ACC112 (cell line): ENCODE data around the gene TRAF3IP3.

ENCODE experiments used
- H2AFZ ChIP-seq: fragments of 200-600 bp; sonication (generic); one replicate; pipeline ENCODE4 v1.6.0; 2017; ENCODE audit warnings: antibody characterized with exemption, low read length; ENCODE audit not compliant: unreplicated experiment
- H3K27ac ChIP-seq: fragments of 200-600 bp; sonication (generic); 2 replicates; pipeline ENCODE4 v1.5.1; 2014; ENCODE audit warnings: low read depth, mild to moderate bottlenecking, antibody characterized with exemption, low read length, moderate library complexity
- H3K27me3 ChIP-seq: fragments of 200-600 bp; sonication (generic); 2 replicates; pipeline ENCODE4 v1.6.1; 2014; ENCODE audit warnings: mild to moderate bottlenecking, antibody characterized with exemption, low read length, moderate library complexity, mixed read lengths; ENCODE audit not compliant: insufficient read depth
- H3K36me3 ChIP-seq: fragments of 200-600 bp; sonication (generic); 2 replicates; pipeline ENCODE4 v1.6.1; 2016; ENCODE audit warnings: mild to moderate bottlenecking, antibody characterized with exemption, low read length, moderate library complexity, mixed read lengths; ENCODE audit not compliant: insufficient read depth
- H3K4me1 ChIP-seq: fragments of 200-600 bp; sonication (generic); one replicate; pipeline ENCODE4 v1.6.1; 2016; ENCODE audit warnings: low read length, mixed read lengths; ENCODE audit not compliant: insufficient read depth, unreplicated experiment, control insufficient read depth
- H3K4me3 ChIP-seq: fragments of 200-600 bp; sonication (generic); 2 replicates; pipeline ENCODE4 v1.5.1; 2014; ENCODE audit warnings: mild to moderate bottlenecking, low read depth, low read length
- H3K79me2 ChIP-seq: fragments of 200-600 bp; sonication (generic); one replicate; pipeline ENCODE4 v1.6.0; 2016; ENCODE audit warnings: low read length; ENCODE audit not compliant: control insufficient read depth, unreplicated experiment, insufficient read depth

TRAF3IP3 gene

DNA sequence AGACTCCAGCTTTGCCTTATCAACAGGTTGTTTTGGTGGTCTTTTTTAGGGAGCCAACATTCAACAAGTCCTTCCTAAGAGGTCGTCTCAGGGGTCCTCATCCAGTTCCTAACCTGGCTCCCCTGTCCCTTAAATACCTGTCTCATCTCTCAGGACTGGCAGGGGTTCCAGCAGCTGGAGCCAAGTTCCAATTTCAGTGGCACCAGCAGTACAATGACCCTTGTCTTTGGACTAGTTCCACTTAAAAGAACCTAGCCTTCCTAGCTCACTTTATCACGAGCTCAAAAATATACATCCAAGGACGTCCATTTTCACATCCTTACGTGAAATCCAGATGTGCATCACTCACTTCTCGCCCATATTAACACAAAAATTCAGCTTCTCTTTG is 18.7 kb upstream of the TRAF3IP3 start:
- no peak overlapping the region for H3K4me3 ChIP-seq
- peaks cover 27% of the 10 kb centered on the region for H3K4me1 ChIP-seq
- no peaks in the 10 kb centered on the region for H3K27me3 ChIP-seq
- H3K36me3 ChIP-seq: no peaks in the 10 kb centered on the region
- H3K27ac ChIP-seq: no peak overlapping the region
- H2AFZ ChIP-seq: no peak overlapping the region
- no peaks in the 10 kb centered on the region for H3K79me2 ChIP-seq

DNA sequence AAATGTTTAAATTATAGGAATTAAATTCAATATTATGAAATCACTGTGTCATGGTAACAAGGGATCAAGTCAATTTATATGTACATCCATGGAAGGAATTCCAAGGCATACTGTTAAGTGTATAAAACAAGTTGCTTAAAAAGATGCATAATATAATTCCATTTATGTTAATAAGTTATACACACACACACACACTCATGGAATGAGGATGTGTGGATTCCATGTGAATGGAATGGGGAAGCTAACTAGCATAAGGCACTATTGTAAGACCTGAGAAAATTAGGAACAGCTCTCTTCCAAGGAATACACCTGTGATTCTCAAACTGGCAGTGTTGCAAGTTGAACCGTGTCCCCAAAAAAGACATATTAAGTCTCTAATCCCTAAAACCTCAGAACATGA is 17.6 kb upstream of the TRAF3IP3 start:
- no peak overlapping the region for H3K27ac ChIP-seq
- H3K27me3 ChIP-seq: no peaks in the 10 kb centered on the region
- H3K4me1 ChIP-seq: peaks cover 28% of the 10 kb centered on the region
- no peak overlapping the region for H3K4me3 ChIP-seq
- no peaks in the 10 kb centered on the region for H3K79me2 ChIP-seq
- H2AFZ ChIP-seq: no peak overlapping the region
- H3K36me3 ChIP-seq: no peaks in the 10 kb centered on the region

GRCh38 chr1:209741193-209741592 is 14.7 kb upstream of the TRAF3IP3 start:
- Histone ChIP-seq H3K4me3 (0 out of 2 replicates have a peak overlapping the region, but pooled peaks have one; percentile 71), H3K79me2 (no peaks in the 10 kb centered on the region), H2AFZ (no peak overlapping the region), H3K27me3 (no peaks in the 10 kb centered on the region), H3K27ac (no peak overlapping the region), H3K36me3 (no peaks in the 10 kb centered on the region), H3K4me1 (peaks cover 20% of the 10 kb centered on the region)

DNA sequence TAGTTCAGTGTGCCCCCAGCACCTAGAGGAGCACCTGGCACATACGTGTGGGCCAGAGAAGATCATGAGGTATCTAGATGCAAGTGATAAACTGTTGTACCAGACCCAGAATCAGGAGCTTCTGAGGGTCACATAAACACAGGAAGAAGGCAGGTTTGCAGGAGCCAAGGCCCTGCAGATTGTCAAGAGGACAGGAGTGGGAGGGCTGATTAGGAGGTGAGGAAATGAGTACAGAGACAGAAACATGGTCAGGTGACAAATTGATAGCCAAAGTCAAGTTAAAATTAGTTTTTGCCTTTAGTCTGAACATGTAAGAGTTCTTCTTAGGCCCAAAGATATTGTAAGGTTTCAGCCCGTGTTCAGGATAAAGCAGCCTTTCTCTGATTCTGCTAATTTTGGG is 14.0 kb upstream of the TRAF3IP3 start:
- peak overlapping the region; percentile 71 for H3K4me3 ChIP-seq
- H3K27me3 ChIP-seq: no peaks in the 10 kb centered on the region
- H3K4me1 ChIP-seq: peaks cover 23% of the 10 kb centered on the region
- H3K27ac ChIP-seq: peak overlapping the region; percentile 74
- H3K79me2 ChIP-seq: no peaks in the 10 kb centered on the region
- peak overlapping the region; percentile 35 for H2AFZ ChIP-seq
- no peaks in the 10 kb centered on the region for H3K36me3 ChIP-seq

DNA sequence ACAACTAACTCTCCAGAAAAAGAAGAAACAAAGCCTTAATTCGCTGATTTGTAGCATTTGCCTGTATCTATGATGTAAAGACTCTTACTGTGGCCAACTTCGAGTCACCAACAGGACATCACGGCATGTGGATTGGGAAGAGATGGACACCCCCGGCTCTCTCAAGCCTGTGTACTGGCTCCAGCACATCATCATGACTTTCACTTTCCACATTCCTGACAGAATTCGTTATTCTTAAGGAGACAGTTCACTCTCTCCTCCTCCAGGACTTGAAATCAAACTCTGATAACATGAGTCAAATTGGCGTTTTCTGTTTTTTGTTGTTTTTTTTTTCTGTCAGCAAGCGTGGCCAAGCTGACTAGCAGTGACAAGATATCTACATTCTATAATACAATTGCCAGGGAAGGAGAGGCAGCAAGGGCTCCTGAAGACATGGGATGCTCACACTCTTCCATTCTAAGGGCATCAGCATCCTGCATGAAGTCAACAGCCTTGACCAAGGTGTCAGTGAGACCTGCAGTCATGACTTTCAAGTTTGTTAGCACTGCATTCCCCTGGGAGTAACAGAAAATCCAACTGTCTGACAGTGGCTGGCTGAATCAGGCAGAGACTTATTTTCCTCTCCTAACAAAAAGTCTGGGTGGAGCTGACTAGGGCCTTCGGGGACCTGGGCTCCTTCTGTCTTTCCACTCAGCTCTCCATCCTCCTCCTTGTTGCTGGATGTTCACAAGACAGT is 13.3 kb upstream of the TRAF3IP3 start:
- Histone ChIP-seq H3K36me3 (no peaks in the 10 kb centered on the region), H3K27ac (peak overlapping the region; percentile 74), H3K27me3 (no peaks in the 10 kb centered on the region)

GRCh38 chr1:209743145-209743482 is 12.7 kb upstream of the TRAF3IP3 start:
- H2AFZ ChIP-seq: peak overlapping the region; percentile 35
- peak overlapping the region; percentile 74 for H3K27ac ChIP-seq
- H3K79me2 ChIP-seq: no peaks in the 10 kb centered on the region
- H3K27me3 ChIP-seq: no peaks in the 10 kb centered on the region
- H3K36me3 ChIP-seq: no peaks in the 10 kb centered on the region
- peak overlapping the region; percentile 71 for H3K4me3 ChIP-seq
- peaks cover 27% of the 10 kb centered on the region for H3K4me1 ChIP-seq

More for the DNA sequence above, 13.3 kb upstream of the TRAF3IP3 start:
- peak overlapping the region; percentile 71 for H3K4me3 ChIP-seq
- H3K79me2 ChIP-seq: no peaks in the 10 kb centered on the region
- H2AFZ ChIP-seq: peak overlapping the region; percentile 35
- peaks cover 25% of the 10 kb centered on the region for H3K4me1 ChIP-seq

DNA sequence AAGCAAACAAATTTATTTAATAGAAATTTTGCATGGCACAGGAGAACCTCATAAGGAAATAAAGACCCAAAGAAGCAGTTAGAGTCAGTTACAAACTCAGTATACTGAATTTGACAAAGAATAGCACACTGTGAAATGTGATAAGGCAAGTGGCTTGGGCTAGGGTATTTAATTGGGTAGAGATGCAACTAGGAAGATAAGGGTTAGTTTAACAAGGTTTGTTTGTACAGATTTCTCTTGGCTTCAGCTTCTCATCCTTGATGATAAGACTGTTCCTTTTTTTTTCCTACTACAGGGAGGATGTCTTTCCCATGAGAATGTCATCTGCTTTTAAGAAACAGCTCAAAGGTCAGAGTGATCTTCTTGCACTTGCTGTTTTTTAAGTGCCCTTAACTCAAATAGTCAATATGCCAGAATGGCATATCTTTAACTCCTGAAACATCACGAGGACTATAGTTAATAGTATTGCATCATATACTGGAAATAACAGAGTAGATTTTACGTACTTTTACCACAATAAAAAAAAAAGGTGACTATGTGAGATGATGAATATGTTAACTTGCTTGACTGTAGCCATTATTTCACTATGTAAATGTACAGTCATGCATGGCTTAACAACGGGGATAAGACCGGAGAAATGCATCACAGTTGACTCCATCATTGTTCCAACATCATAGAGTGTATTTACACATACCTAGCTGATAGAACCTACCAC is 9.2 kb upstream of the TRAF3IP3 start:
- Histone ChIP-seq H3K4me1 (peaks cover 26% of the 10 kb centered on the region), H3K36me3 (no peaks in the 10 kb centered on the region), H3K27me3 (no peaks in the 10 kb centered on the region), H2AFZ (no peak overlapping the region), H3K79me2 (no peaks in the 10 kb centered on the region), H3K4me3 (no peak overlapping the region), H3K27ac (no peak overlapping the region)

DNA sequence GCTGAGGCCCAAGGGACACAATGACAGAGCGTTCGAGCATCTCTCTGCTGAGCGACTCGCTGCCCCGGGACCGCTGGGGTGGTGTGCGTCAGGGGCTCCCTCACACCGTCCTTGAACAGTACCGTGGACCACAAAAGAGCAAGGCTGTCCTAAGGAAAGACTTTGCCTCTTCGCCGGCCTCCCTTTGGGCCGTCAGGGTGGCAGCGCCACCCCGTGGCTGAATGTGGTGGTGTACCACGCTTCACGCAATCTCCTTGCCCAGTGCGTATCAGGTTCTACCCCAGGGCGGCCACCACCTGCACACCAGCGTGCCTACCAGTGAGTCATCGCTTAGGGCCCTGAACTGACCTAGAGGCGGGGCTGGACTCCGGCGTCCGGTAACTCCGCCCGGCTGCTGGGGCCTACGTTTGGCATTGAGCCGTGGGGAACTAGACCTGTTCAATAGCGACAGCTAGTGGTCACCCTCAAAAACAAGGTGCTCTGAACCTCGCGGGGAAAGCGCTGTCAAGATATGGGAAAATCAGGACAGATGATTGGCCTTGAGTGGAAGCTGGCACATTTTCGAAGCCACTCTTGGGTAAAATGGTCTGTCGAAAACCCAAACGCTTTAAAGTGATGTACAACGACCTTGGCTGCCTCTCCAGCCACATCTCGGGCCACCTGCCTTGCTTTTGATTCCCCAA is 8.1 kb upstream of the TRAF3IP3 start:
- H2AFZ ChIP-seq: peak overlapping the region; percentile 32
- no peaks in the 10 kb centered on the region for H3K27me3 ChIP-seq
- H3K27ac ChIP-seq: no peak overlapping the region
- H3K79me2 ChIP-seq: no peaks in the 10 kb centered on the region
- H3K36me3 ChIP-seq: no peaks in the 10 kb centered on the region
- H3K4me3 ChIP-seq: no peak overlapping the region
- H3K4me1 ChIP-seq: peaks cover 19% of the 10 kb centered on the region

DNA sequence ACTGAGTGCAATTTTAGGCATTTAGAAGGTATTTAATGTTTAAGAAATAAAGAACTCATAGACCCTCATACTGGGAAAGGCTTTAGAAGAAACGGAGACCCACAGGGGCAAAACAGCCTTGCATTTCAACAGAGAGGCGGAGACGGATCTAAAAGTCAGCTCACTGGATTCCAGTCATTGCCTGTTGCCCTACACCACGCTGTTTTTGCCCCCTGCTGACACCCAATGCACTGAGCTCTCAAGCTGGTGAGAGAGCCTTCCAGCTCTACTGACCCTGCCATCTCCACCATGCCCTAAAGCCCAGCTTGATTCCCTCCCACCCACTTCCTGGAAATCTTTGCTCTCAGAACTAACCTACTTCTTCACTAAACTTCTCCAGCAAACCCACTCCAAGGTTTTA is 7.2 kb upstream of the TRAF3IP3 start:
- Histone ChIP-seq H3K36me3 (no peaks in the 10 kb centered on the region), H3K4me3 (no peak overlapping the region), H3K27me3 (no peaks in the 10 kb centered on the region), H3K27ac (no peak overlapping the region), H3K79me2 (no peaks in the 10 kb centered on the region), H2AFZ (peak overlapping the region; percentile 32), H3K4me1 (peaks cover 10% of the 10 kb centered on the region)

DNA sequence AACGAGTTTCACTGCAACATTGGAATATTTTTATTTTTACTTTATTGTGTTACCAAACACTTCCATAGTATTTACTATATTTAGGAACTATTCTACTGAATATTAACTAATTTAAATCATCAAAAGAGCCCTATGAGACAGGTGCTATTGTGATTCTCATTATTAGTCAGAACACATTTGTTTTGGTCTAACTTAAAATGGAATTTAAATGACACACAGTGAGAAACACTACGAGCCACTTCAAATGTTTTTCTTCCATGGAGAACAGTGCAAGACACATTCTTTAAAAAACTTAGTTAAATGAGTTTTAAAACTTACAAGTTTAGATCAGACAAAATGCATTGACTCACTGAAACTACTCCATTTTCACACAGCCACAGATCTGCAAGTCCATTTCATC is 6.6 kb upstream of the TRAF3IP3 start:
- H3K79me2 ChIP-seq: no peaks in the 10 kb centered on the region
- H3K27me3 ChIP-seq: no peaks in the 10 kb centered on the region
- peaks cover 9% of the 10 kb centered on the region for H3K4me1 ChIP-seq
- no peak overlapping the region for H2AFZ ChIP-seq
- H3K4me3 ChIP-seq: no peak overlapping the region
- H3K36me3 ChIP-seq: no peaks in the 10 kb centered on the region
- no peak overlapping the region for H3K27ac ChIP-seq
